H9 (cell line): ENCODE results near the gene DACH1. TPM values are rescaled to one million over a fixed set of nuclear protein-coding genes. Genes with fewer than 3 reads are reported as not detected.

ENCODE experiments used
- DNase-seq: peaks from one replicate; pipeline ENCODE4 v3.0.0-alpha.2; 2017
- H2AFZ ChIP-seq: one replicate; pipeline ENCODE4 v1.6.1; 2013; ENCODE audit warnings: mild to moderate bottlenecking, low read length, control low read depth, moderate library complexity
- H2AK5ac ChIP-seq: 2 replicates; pipeline ENCODE4 v1.6.1; 2013; ENCODE audit warnings: low read length, control low read depth, mixed read lengths; ENCODE audit not compliant: insufficient read length
- H2BK120ac ChIP-seq: one replicate; pipeline ENCODE4 v1.6.1; 2013; ENCODE audit warnings: low read depth, mild to moderate bottlenecking, low read length, control low read depth, inconsistent platforms; ENCODE audit not compliant: poor library complexity, severe bottlenecking
- H2BK12ac ChIP-seq: 2 replicates; pipeline ENCODE4 v1.6.1; 2013; ENCODE audit warnings: low read length, control low read depth, mixed read lengths, low read depth; ENCODE audit not compliant: insufficient read length
- H2BK15ac ChIP-seq: 2 replicates; pipeline ENCODE4 v1.6.1; 2013; ENCODE audit warnings: low read depth, low read length, control low read depth
- H2BK20ac ChIP-seq: one replicate; pipeline ENCODE4 v1.6.1; 2013; ENCODE audit warnings: low read depth, mild to moderate bottlenecking, low read length, control low read depth, inconsistent platforms; ENCODE audit not compliant: poor library complexity, severe bottlenecking
- H2BK5ac ChIP-seq: 2 replicates; pipeline ENCODE4 v1.6.1; 2013; ENCODE audit warnings: low read length, control low read depth, mixed read lengths; ENCODE audit not compliant: insufficient read length
- H3K14ac ChIP-seq: 2 replicates; pipeline ENCODE4 v1.6.1; 2013; ENCODE audit warnings: low read length, control low read depth; ENCODE audit not compliant: insufficient read depth
- H3K18ac ChIP-seq: 2 replicates; pipeline ENCODE4 v1.6.1; 2013; ENCODE audit warnings: low read depth, mild to moderate bottlenecking, mixed read lengths, low read length, control low read depth; ENCODE audit not compliant: insufficient read length
- H3K23ac ChIP-seq: 2 replicates; pipeline ENCODE4 v1.6.1; 2013; ENCODE audit warnings: low read length, control low read depth, mixed read lengths, low read depth; ENCODE audit not compliant: insufficient read length
- H3K23me2 ChIP-seq: 2 replicates; pipeline ENCODE4 v1.6.1; 2013; ENCODE audit warnings: low read depth, mild to moderate bottlenecking, mixed read lengths, low read length, control low read depth; ENCODE audit not compliant: insufficient read length, poor library complexity, severe bottlenecking
- H3K27ac ChIP-seq: 2 replicates; pipeline ENCODE4 v1.5.1; 2013; ENCODE audit warnings: low read length, control low read depth, mixed read lengths, low read depth; ENCODE audit not compliant: insufficient read length
- H3K27me3 ChIP-seq: 2 replicates; pipeline ENCODE4 v1.6.1; 2013; ENCODE audit warnings: low read length, control low read depth, inconsistent platforms; ENCODE audit not compliant: insufficient read depth
- H3K4ac ChIP-seq: 2 replicates; pipeline ENCODE4 v1.6.1; 2013; ENCODE audit warnings: low read depth, mild to moderate bottlenecking, control low read depth, inconsistent platforms, low read length, moderate library complexity
- H3K4me1 ChIP-seq: 2 replicates; pipeline ENCODE4 v1.6.1; 2013; ENCODE audit warnings: low read length, control low read depth, inconsistent platforms; ENCODE audit not compliant: insufficient read depth
- H3K4me2 ChIP-seq: 2 replicates; pipeline ENCODE4 v1.6.1; 2013; ENCODE audit warnings: low read length, control low read depth, mixed read lengths; ENCODE audit not compliant: insufficient read length, insufficient read depth
- H3K56ac ChIP-seq: 2 replicates; pipeline ENCODE4 v1.6.1; 2013; ENCODE audit warnings: low read depth, mild to moderate bottlenecking, mixed read lengths, low read length, control low read depth; ENCODE audit not compliant: insufficient read length
- H3K79me1 ChIP-seq: 2 replicates; pipeline ENCODE4 v1.6.1; 2013; ENCODE audit warnings: low read depth, mild to moderate bottlenecking, moderate library complexity, low read length, control low read depth, inconsistent platforms; ENCODE audit not compliant: insufficient read depth, poor library complexity, severe bottlenecking
- H3K79me2 ChIP-seq: 2 replicates; pipeline ENCODE4 v1.6.1; 2013; ENCODE audit warnings: low read length, control low read depth, inconsistent platforms; ENCODE audit not compliant: insufficient read depth
- H3K9ac ChIP-seq: 2 replicates; pipeline ENCODE4 v1.6.1; 2013; ENCODE audit warnings: low read length, control low read depth, mixed read lengths; ENCODE audit not compliant: insufficient read length; ENCODE audit errors: extremely low read depth
- H3K9me3 ChIP-seq: one replicate; pipeline ENCODE4 v1.6.1; 2013; ENCODE audit warnings: low read depth, low read length, inconsistent platforms; ENCODE audit not compliant: control insufficient read depth
- H3T11ph ChIP-seq: one replicate; pipeline ENCODE4 v1.6.1; 2013; ENCODE audit warnings: mild to moderate bottlenecking, low read length, control low read depth, inconsistent platforms
- H4K20me1 ChIP-seq: one replicate; pipeline ENCODE4 v1.6.1; 2013; ENCODE audit not compliant: control insufficient read depth, insufficient read length, insufficient read depth
- H4K5ac ChIP-seq: 2 replicates; pipeline ENCODE4 v1.6.1; 2013; ENCODE audit warnings: low read depth, mild to moderate bottlenecking, mixed read lengths, low read length, control low read depth; ENCODE audit not compliant: insufficient read length
- H4K8ac ChIP-seq: replicated peaks from 2 replicates; pipeline ENCODE4 v1.6.1; 2013; ENCODE audit warnings: low read length, control low read depth, mixed read lengths, low read depth; ENCODE audit not compliant: insufficient read length
- H4K91ac ChIP-seq: 2 replicates; pipeline ENCODE4 v1.6.1; 2013; ENCODE audit warnings: low read depth, mild to moderate bottlenecking, moderate library complexity, mixed read lengths, low read length, control low read depth; ENCODE audit not compliant: insufficient read length
- H3K27ac Mint-ChIP-seq, 3 experiments: 2 replicates in 2 of 3; 3 replicates in 1 of 3; pipeline ENCODE4 v1.8.0; 2020 to 2021; ENCODE audit warnings: mixed read lengths in 3 of 3, mild to moderate bottlenecking in 1 of 3, moderate library complexity in 1 of 3
- H3K27me3 Mint-ChIP-seq: 2 replicates; pipeline ENCODE4 v1.8.0; 2021; ENCODE audit warnings: low read depth, mild to moderate bottlenecking, moderate library complexity, mixed read lengths
- H3K36me3 Mint-ChIP-seq, 3 experiments: 2 replicates in 2 of 3; 3 replicates in 1 of 3; pipeline ENCODE4 v1.8.0; 2020 to 2021; ENCODE audit warnings: low read depth in 3 of 3, mixed read lengths in 3 of 3; ENCODE audit not compliant: insufficient read depth in 1 of 3
- H3K4me1 Mint-ChIP-seq, 2 experiments: 2 replicates each; pipeline ENCODE4 v1.8.0; 2020; ENCODE audit warnings: mixed read lengths in 2 of 2
- H3K4me3 Mint-ChIP-seq, 2 experiments: 2 replicates in 1 of 2; 3 replicates in 1 of 2; pipeline ENCODE4 v1.8.0; 2020 to 2021; ENCODE audit warnings: mild to moderate bottlenecking in 2 of 2, mixed read lengths in 2 of 2, moderate library complexity in 1 of 2
- H3K9me3 Mint-ChIP-seq, 2 experiments: 2 replicates in 1 of 2; 3 replicates in 1 of 2; pipeline ENCODE4 v1.8.0; 2020; ENCODE audit warnings: mild to moderate bottlenecking in 2 of 2, mixed read lengths in 2 of 2, moderate library complexity in 1 of 2
- WGBS: extraction: QIAGEN DNeasy Blood & Tissue Kit; methylation state at CpG from one replicate; pipeline ENCODE4 v1.1.7; 2013; ENCODE audit warnings: missing lambda C conversion rate, low lambda C conversion rate, mixed read lengths; ENCODE audit not compliant: insufficient read length; ENCODE audit errors: extremely low coverage; 5-methylcytosine and 5-hydroxymethylcytosine counted together
- total RNA-seq: library from RNA; stranded (reverse); gene quantifications from 2 replicates; pipeline ENCODE4 v1.2.1, GENCODE V29; 2021
- TF ChIP-seq, protein P1 (sequence below): fragments of 200-600 bp; sonication (generic); conservative IDR thresholded peaks from 3 replicates; pipeline ENCODE4 v1.8.0; 2021; ENCODE audit warnings: antibody characterized with exemption, mild to moderate bottlenecking

Gene DACH1
- total RNA-seq, 1 experiment from 2014 or later = not detected

DNA sequence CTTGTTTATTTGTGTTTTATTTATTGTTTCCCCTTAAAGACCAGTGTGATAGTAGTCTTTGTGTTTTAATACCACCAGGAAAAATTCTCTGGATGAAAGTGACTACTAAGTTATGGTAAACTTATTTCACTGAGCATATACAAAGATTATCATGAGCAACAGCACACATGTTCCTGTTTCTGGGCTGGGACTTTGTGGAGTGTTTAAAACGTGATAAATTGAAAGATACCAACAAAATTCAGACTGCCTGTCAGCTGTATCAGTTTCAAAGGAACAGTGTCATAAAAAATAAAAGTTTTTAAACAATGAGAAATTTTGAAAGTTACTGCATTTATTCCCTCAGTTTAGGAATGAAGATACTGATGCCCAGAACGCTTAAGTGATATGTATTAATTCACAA lies 259.4 kb downstream of the DACH1 start:
- H2BK20ac ChIP-seq = no peak overlapping the region
- H3K79me2 ChIP-seq = no peaks in the 10 kb centered on the region
- Mint-ChIP-seq H3K4me1 (no peaks in the 10 kb centered on the region), H3K36me3 (no peaks in the 10 kb centered on the region), H3K27me3 (no peaks in the 10 kb centered on the region), H3K9me3 (no peaks in the 10 kb centered on the region), H3K27ac (no peak overlapping the region), H3K4me3 (no peak overlapping the region)
- no peak overlapping the region for H3K23ac ChIP-seq
- no peak overlapping the region for H4K91ac ChIP-seq
- TF ChIP-seq, protein P1, sequence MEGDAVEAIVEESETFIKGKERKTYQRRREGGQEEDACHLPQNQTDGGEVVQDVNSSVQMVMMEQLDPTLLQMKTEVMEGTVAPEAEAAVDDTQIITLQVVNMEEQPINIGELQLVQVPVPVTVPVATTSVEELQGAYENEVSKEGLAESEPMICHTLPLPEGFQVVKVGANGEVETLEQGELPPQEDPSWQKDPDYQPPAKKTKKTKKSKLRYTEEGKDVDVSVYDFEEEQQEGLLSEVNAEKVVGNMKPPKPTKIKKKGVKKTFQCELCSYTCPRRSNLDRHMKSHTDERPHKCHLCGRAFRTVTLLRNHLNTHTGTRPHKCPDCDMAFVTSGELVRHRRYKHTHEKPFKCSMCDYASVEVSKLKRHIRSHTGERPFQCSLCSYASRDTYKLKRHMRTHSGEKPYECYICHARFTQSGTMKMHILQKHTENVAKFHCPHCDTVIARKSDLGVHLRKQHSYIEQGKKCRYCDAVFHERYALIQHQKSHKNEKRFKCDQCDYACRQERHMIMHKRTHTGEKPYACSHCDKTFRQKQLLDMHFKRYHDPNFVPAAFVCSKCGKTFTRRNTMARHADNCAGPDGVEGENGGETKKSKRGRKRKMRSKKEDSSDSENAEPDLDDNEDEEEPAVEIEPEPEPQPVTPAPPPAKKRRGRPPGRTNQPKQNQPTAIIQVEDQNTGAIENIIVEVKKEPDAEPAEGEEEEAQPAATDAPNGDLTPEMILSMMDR = no peak
- H3K27me3 ChIP-seq = no peaks in the 10 kb centered on the region
- no peak overlapping the region for H2BK15ac ChIP-seq
- no peak overlapping the region for H3T11ph ChIP-seq
- H2BK5ac ChIP-seq = no peak overlapping the region
- WGBS = no CpG with 5 or more reads among the region's 2 CpGs
- no peak overlapping the region for H3K4me2 ChIP-seq
- no peaks in the 10 kb centered on the region for H3K23me2 ChIP-seq
- no peak overlapping the region for H3K56ac ChIP-seq
- H3K4me1 ChIP-seq = no peaks in the 10 kb centered on the region
- H3K18ac ChIP-seq = no peak overlapping the region
- no peak overlapping the region for H4K8ac ChIP-seq
- H2AK5ac ChIP-seq = no peak overlapping the region
- no peak overlapping the region for H3K9ac ChIP-seq
- no peak overlapping the region for H2BK12ac ChIP-seq
- DNase-seq = no peak
- no peaks in the 10 kb centered on the region for H3K9me3 ChIP-seq
- no peak overlapping the region for H2BK120ac ChIP-seq
- H2AFZ ChIP-seq = no peak overlapping the region
- H4K20me1 ChIP-seq = no peaks in the 10 kb centered on the region
- H3K4ac ChIP-seq = no peak overlapping the region
- H3K27ac ChIP-seq = no peak overlapping the region
- H3K79me1 ChIP-seq = no peaks in the 10 kb centered on the region
- H4K5ac ChIP-seq = no peak overlapping the region
- no peak overlapping the region for H3K14ac ChIP-seq
